IPS DF 6.9 (cell line): ENCODE measurements around the gene RNF222.

ENCODE experiments used
- DNase-seq: peaks from one replicate; pipeline ENCODE4 v3.0.0-alpha.2; 2013; ENCODE audit warnings: low read depth, low spot score
- H3K27ac ChIP-seq: one replicate; pipeline ENCODE4 v1.5.1; 2013; ENCODE audit warnings: low read length, control low read depth
- H3K27me3 ChIP-seq: 2 replicates; pipeline ENCODE4 v1.6.1; 2013; ENCODE audit warnings: mild to moderate bottlenecking, low read length; ENCODE audit not compliant: control insufficient read depth, insufficient read depth
- H3K36me3 ChIP-seq: 2 replicates; pipeline ENCODE4 v1.6.1; 2013; ENCODE audit warnings: low read length; ENCODE audit not compliant: control insufficient read depth, insufficient read depth
- H3K4me1 ChIP-seq: 2 replicates; pipeline ENCODE4 v1.6.1; 2013; ENCODE audit warnings: low read length; ENCODE audit not compliant: control insufficient read depth, insufficient read depth
- H3K4me3 ChIP-seq: 2 replicates; pipeline ENCODE4 v1.5.1; 2013; ENCODE audit warnings: mild to moderate bottlenecking, low read length
- H3K9me3 ChIP-seq: 2 replicates; pipeline ENCODE4 v1.6.1; 2013; ENCODE audit warnings: low read length, inconsistent platforms; ENCODE audit not compliant: control insufficient read depth, insufficient read depth
- WGBS: extraction: QIAGEN DNeasy Blood & Tissue Kit; methylation state at CpG from one replicate; pipeline ENCODE4 v1.1.7; 2013; ENCODE audit warnings: mixed read lengths, missing lambda C conversion rate; ENCODE audit not compliant: insufficient read length, insufficient coverage; 5-methylcytosine and 5-hydroxymethylcytosine counted together

Gene RNF222

GRCh38 chr17:8369944-8370343 lies 27.7 kb downstream of the RNF222 start:
- no CpG with 5 or more reads among the region's 8 CpGs for WGBS

GRCh38 chr17:8368193-8368592 lies 29.4 kb downstream of the RNF222 start:
- Histone ChIP-seq H3K9me3 (no peaks in the 10 kb centered on the region), H3K27me3 (no peaks in the 10 kb centered on the region), H3K4me3 (no peak overlapping the region), H3K36me3 (peaks cover 11% of the 10 kb centered on the region; the same call in 1 of the 2 replicates), H3K4me1 (no peaks in the 10 kb centered on the region), H3K27ac (no peak overlapping the region)
- no peak for DNase-seq
- no CpG with 5 or more reads among the region's 3 CpGs for WGBS

More at GRCh38 chr17:8369944-8370343, 27.7 kb downstream of the RNF222 start:
- Histone ChIP-seq H3K36me3 (peaks cover 11% of the 10 kb centered on the region; the same call in 1 of the 2 replicates), H3K9me3 (no peaks in the 10 kb centered on the region), H3K4me1 (no peaks in the 10 kb centered on the region), H3K27me3 (no peaks in the 10 kb centered on the region), H3K27ac (no peak overlapping the region), H3K4me3 (no peak overlapping the region)
- DNase-seq: no peak

GRCh38 chr17:8366231-8366630 lies 31.4 kb downstream of the RNF222 start:
- Histone ChIP-seq H3K4me1 (no peaks in the 10 kb centered on the region), H3K4me3 (no peak overlapping the region), H3K36me3 (peaks cover 11% of the 10 kb centered on the region; the same call in 1 of the 2 replicates), H3K27ac (no peak overlapping the region), H3K27me3 (no peaks in the 10 kb centered on the region), H3K9me3 (no peaks in the 10 kb centered on the region)
- no CpG with 5 or more reads among the region's 2 CpGs for WGBS
- no peak for DNase-seq

- Histone ChIP-seq H3K36me3 (peaks cover 11% of the 10 kb centered on the region; the same call in 1 of the 2 replicates), H3K27me3 (no peaks in the 10 kb centered on the region), H3K4me1 (no peaks in the 10 kb centered on the region), H3K4me3 (no peak overlapping the region), H3K9me3 (no peaks in the 10 kb centered on the region), H3K27ac (no peak overlapping the region)
- no peak for DNase-seq
- no CpG with 5 or more reads among the region's 1 CpG for WGBS
Observed at GRCh38 chr17:8365143-8365542, 32.5 kb downstream of the RNF222 start.

DNA sequence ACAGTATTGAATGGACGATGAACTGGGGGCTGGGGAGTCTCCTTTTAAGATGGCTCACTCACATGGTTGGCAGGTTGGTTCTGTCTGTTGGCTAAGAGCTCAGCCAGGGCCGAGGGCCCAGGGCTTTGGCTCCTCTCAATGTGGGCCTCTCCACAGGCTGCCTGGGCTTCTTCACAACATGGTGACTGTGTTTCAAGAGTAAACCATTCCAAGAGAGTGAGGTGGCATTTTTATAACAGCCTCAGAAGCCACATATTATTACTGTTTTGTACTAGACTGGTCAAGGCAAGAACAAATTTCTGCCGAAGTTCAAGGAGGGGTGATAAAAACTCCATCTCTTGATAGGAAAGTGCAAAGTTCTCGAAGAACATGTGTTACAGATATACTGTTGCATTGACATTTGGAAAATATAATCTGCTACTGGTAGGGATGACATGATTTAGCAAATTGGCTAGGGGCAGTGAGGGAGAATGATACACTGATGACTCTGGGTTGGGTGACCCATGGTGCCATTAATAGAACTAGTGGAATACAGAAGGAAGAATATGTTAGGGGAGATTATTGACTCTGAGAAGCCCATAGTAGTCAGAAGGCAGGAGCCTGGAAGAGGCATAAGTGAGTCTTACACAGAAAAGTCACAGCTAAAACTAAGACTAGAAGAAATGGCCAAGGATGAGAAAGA lies 34.8 kb downstream of the RNF222 start:
- H3K36me3 ChIP-seq: 0 out of 2 replicates have a peak, but pooled peaks cover 2% of the 10 kb centered on the region
- H3K4me3 ChIP-seq: no peak overlapping the region
- no peak overlapping the region for H3K27ac ChIP-seq
- no CpG with 5 or more reads among the region's 4 CpGs for WGBS
- no peak for DNase-seq
- no peaks in the 10 kb centered on the region for H3K9me3 ChIP-seq
- peaks cover 2% of the 10 kb centered on the region; the same call in 1 of the 2 replicates for H3K4me1 ChIP-seq
- H3K27me3 ChIP-seq: no peaks in the 10 kb centered on the region

DNA sequence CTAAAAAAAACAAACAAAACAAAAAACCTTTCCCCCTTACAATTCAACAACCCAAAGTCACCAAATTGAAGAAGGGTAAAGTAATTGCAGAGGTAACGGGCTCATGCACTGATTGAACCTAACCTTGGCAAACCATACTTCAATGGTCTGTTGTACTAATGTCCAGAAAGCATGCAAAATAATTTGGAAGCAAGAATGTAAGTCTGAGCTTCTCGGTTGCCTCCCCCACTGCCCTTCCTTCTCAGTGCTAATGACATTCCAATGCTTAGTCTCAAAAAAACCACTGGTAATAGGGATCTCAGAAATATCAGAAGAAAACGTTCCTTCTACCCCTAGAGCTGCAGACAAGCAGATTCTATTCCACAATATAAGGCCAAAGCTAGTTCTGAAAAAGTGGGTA lies 36.9 kb downstream of the RNF222 start:
- H3K4me3 ChIP-seq: no peak overlapping the region
- no peak for DNase-seq
- H3K36me3 ChIP-seq: 0 out of 2 replicates have a peak, but pooled peaks cover 2% of the 10 kb centered on the region
- peaks cover 2% of the 10 kb centered on the region; the same call in 1 of the 2 replicates for H3K4me1 ChIP-seq
- H3K9me3 ChIP-seq: no peaks in the 10 kb centered on the region
- no peaks in the 10 kb centered on the region for H3K27me3 ChIP-seq
- H3K27ac ChIP-seq: no peak overlapping the region
- WGBS: no CpG with 5 or more reads among the region's 3 CpGs

- H3K4me1 ChIP-seq: peaks cover 2% of the 10 kb centered on the region; the same call in 1 of the 2 replicates
- H3K4me3 ChIP-seq: no peak overlapping the region
- no peak overlapping the region for H3K27ac ChIP-seq
- no peak for DNase-seq
- H3K27me3 ChIP-seq: no peaks in the 10 kb centered on the region
- 0 out of 2 replicates have a peak, but pooled peaks cover 2% of the 10 kb centered on the region for H3K36me3 ChIP-seq
- H3K9me3 ChIP-seq: no peaks in the 10 kb centered on the region
- WGBS: no CpG with 5 or more reads among the region's 3 CpGs
Observed at GRCh38 chr17:8360260-8360659, 37.4 kb downstream of the RNF222 start.

DNA sequence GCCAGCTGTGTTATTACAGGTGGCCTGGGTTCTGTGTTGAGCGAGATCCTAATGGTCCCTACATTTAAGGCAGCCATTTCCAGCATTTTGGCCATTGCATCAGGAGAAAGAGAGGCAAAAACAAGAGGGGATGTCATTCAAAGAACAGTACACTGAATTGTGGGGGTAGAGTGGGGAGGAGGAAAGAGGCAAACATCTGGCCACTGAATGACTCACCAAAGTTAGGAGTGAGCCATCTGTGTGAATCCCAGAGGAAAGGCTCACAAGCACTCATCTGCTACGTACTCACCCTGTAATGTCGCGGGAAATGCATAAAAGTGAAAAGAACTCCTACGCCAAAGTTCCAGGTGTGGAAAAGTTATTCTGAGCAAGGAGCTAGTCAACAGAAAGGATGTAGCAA lies 37.9 kb downstream of the RNF222 start:
- Histone ChIP-seq H3K36me3 (no peaks in the 10 kb centered on the region), H3K9me3 (no peaks in the 10 kb centered on the region), H3K27ac (no peak overlapping the region), H3K4me3 (no peak overlapping the region), H3K4me1 (peaks cover 2% of the 10 kb centered on the region; the same call in 1 of the 2 replicates), H3K27me3 (no peaks in the 10 kb centered on the region)
- no peak for DNase-seq
- WGBS: no CpG with 5 or more reads among the region's 5 CpGs

DNA sequence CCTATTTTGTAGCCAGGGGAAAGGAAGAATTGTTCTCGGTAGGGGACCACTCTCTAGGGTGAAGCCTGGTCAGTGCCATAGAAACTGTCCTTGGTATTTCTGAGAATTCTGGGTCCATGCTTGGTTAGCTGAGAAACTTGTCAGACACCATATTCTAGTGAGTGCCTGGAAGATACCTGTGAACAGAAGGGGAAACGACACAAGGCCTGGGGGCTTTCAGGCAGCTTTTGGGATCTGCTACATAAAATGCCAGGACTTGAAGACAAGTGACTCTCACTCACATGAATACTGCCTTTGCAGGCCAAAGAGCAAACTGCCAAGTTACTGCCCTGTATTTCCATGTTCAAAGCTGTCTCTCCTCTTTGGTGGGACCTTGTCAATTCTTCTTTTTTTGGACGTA lies 39.7 kb downstream of the RNF222 start:
- no peak overlapping the region for H3K4me3 ChIP-seq
- no peak overlapping the region for H3K27ac ChIP-seq
- WGBS: no CpG with 5 or more reads among the region's 3 CpGs
- no peak for DNase-seq
- H3K9me3 ChIP-seq: no peaks in the 10 kb centered on the region
- H3K36me3 ChIP-seq: no peaks in the 10 kb centered on the region
- no peaks in the 10 kb centered on the region for H3K27me3 ChIP-seq
- peaks cover 2% of the 10 kb centered on the region; the same call in 1 of the 2 replicates for H3K4me1 ChIP-seq

DNA sequence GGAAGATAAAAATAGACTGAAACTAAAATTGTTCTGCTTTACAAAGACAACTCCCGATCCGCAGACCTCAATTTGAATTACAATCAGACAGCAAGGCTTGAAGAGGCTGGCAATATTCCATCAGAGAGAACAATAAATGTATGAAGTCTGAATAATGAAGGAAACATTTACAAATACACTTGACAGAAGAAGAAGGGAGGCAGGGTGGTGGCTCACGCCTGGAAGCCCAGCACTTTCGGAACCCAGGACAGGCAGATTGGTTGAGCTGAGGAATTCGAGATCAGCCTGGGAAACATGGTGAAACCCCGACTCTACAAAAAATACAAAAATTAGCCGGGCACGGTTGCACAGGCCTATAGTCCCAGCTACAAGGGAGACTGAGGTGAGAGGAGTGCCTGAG lies 43.4 kb downstream of the RNF222 start:
- WGBS: no CpG with 5 or more reads among the region's 8 CpGs
- no peaks in the 10 kb centered on the region for H3K9me3 ChIP-seq
- DNase-seq: no peak

DNA sequence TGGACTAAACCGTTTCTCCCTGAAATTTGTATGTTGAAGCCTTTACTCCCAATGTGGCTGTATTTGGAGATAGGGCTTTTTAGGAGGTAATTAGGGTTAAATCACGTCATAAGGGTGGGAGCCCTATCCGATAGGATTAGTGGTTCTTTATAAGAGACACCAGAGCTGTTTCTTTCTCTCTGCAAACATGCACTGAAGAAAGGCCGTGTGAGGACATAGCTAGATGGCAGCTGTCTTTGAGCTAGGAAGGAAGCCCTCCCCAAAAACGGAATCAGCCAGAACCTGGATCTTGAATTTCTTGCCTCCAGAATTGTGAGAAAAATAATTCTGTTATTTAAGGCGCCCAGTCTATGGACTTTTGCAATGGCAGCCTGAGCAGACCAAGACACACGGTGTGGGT lies 43.9 kb downstream of the RNF222 start:
- no peak for DNase-seq
- Histone ChIP-seq H3K36me3 (no peaks in the 10 kb centered on the region), H3K27me3 (no peaks in the 10 kb centered on the region), H3K27ac (no peak overlapping the region), H3K9me3 (no peaks in the 10 kb centered on the region), H3K4me3 (no peak overlapping the region), H3K4me1 (no peaks in the 10 kb centered on the region)
- no CpG with 5 or more reads among the region's 7 CpGs for WGBS

More for the DNA sequence above, 43.4 kb downstream of the RNF222 start:
- no peaks in the 10 kb centered on the region for H3K27me3 ChIP-seq
- H3K36me3 ChIP-seq: no peaks in the 10 kb centered on the region
- no peak overlapping the region for H3K4me3 ChIP-seq
- no peaks in the 10 kb centered on the region for H3K4me1 ChIP-seq
- no peak overlapping the region for H3K27ac ChIP-seq
